IPS DF 19.7 (cell line): ENCODE data around the gene LHB.

Experiments used
- DNase-seq: peaks from one replicate; pipeline ENCODE4 v3.0.0-alpha.2; 2013; ENCODE audit warnings: low read depth, low spot score

LHB gene

GRCh38 chr19:49010453-49010852 lies 6.4 kb downstream of the LHB start:
- no peak for DNase-seq

GRCh38 chr19:49009828-49010227 lies 7.1 kb downstream of the LHB start:
- no peak for DNase-seq

GRCh38 chr19:49006905-49007304 lies 10.0 kb downstream of the LHB start:
- DNase-seq, result no peak

GRCh38 chr19:49004964-49005614 lies 11.8 kb downstream of the LHB start:
- DNase-seq, result no peak

- DNase-seq, result no peak
Measured at GRCh38 chr19:49004133-49004532, 12.8 kb downstream of the LHB start.

DNA sequence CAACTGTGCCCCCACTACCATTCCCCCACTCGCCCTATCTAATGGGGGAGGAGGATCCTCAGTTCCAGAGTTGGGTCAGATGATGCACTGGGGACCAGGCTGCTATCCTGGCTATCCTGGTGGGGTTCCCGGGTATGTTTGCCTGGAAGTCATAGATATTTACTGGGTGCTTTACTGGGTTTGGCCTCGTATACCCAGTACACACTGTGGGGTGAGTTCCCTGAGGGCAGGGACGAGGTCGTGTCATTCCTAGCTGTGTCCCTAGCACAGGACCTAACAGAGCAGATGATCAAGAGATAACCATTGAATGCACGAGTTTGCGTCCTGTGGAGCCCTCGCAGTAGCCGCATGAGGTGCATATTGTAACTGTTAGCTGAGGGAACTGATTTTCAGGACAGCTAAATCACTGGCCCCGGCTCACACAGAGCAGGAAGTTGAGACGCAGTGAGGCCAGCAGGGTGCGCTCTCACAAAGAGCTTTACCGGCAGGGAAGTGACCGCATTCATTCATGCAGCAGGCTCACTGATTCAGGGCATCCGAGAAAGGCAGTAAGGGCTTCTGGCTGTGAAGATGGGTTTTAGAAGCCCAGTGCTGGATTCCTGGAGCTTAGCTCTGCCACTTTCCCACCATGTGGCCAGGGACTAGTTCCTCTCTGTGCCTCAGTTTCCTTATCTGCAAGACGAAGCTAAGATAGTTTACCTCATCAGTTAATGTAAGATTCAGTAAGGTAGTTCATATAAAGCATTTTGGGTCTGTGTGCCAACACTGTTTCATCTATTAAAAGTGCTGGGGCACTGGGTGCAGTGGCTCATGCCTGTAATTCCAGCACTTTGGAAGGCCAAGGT lies 17.2 kb downstream of the LHB start:
- DNase-seq, result no peak

DNA sequence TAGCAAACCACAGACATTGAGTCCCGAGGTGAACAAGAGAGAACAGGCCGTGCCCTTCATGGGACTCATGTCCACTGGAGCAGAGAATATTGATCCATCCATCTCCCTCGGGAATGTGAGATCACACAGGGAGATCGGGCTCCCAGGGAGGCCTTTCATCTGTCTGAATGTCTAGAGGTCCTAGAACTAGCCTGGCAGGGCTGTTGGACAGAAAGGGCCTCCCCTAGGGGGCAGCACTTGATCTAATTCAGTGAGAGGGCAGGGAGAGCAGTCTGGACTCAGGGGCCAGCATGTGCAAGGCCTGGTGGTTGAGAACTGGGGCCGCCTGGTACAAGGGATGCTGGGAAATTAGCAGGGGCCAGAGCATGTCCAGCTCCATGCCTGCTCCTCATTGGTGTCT lies 18.9 kb downstream of the LHB start:
- DNase-seq, result no peak

DNA sequence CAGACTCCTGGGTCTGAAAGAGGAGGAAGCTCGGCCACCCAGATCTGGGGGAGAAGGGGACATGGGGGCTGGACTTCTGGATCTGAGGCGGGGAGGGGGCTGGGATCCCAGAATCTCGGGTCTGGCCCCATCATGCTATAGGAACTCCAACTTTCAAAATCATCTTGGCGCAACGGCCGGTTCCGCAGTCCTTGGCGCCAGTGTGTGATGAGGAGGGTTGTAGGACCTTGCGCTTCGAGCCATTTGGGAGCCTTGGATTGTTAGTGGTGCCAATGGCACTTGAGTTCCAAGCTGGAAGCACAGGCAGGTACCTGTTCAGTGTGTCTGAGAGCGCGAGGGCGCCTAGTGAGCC lies 22.9 kb downstream of the LHB start:
- no peak for DNase-seq

DNA sequence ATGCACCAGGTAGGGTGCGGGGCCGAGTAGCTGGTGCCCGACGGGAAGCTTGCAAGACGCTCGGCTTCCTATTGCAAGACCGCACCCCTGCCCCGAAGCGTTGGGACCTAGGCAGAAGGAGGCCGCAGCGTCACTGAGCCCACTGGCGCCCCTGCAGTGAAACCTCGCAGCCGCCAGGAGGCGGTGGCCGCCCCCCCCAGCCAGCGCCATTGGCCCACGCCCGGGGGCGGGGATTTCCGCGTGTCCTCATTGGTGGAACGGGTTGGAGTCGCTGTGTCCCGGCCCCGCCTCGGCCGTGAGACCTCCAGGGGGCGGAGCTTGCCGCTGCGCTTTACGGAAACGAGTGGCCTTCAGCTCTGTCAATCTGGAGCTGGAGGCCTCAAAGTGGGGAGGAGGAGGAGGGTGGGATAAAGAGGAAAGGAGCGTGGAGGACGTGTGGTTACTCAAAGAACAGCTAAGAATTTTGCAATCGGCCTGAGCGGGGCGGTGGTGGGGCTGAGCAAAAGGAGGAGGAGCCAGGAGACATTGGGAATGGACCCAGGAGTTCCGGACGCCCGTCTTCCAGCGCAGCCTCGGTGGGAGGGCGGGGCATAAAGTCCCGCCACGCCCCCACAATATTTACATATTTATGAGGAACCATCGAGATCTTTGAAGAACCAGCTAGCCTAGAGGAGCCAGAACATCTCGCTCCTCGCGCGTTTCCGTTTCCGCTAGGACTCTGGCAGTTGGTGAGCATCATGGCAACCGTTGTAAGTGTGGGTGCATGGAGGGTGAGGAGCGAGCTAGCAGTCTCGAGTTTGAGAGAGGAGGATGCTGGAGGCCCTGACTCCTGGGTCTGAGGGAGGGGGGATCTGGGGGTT lies 23.5 kb downstream of the LHB start, which contains the start of the genes GYS1 and RUVBL2:
TSS of gene GYS1 (minus strand) at position 135 of the 860 bp plus-strand sequence. CDS start 197 bp downstream, outside the sequence.
TSS of gene RUVBL2 (plus strand) at position 713 of the 860 bp plus-strand sequence. CDS start at position 738, 25 bp downstream.
- DNase-seq, result peak; percentile 92

GRCh38 chr19:48992581-48993174 lies 24.2 kb downstream of the LHB start:
- no peak for DNase-seq

- no peak for DNase-seq
Measured at GRCh38 chr19:48991873-48992580, 24.9 kb downstream of the LHB start.

DNA sequence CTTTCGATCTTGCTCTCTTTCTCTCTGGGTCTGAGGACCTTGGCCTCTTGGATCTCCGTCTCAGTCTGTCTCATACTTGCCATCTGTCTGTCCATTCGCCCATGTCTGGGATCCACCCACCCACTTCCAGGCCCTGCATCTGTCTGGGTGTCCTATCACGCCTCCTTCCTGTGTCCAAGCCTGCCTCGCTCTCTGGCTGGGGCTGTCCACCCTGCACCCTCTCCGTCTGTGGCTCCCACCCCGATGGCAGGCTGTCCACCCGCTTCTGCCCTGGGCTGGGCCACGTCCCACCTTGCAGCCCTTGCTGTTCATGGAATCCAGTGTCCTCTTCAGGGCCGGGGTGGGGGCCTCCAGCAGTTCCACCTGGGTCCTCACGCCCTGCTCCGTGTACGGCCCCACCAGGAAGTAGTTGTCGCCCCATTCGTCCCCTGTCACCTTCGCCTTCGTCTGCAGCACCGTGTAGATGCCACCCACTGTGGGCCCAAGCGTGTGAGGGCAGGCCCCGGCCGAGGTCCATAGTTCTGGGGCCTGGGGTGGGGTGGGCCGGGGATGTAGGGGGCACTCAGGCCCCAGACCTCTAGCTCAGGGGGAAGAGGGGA lies 25.8 kb downstream of the LHB start:
- DNase-seq, result no peak

DNA sequence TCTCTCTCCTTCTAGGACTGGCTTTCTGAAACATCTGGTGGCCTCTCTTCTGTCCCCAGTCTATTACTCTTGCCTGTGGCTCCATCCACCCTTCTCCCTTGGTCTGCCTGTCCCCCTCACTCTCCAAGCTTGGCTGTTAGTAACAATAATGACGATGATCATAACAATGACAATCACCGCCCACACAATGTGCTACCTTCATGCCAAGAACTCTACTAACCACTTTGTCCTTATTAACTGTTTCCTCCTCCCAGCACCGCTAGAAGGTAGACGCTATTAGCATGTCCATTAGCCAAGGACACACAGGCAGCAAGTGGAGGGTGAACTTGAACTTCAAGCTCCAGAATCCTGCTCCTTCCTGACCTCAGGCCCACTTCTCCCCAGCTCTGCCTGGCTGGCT lies 26.5 kb downstream of the LHB start:
- no peak for DNase-seq

DNA sequence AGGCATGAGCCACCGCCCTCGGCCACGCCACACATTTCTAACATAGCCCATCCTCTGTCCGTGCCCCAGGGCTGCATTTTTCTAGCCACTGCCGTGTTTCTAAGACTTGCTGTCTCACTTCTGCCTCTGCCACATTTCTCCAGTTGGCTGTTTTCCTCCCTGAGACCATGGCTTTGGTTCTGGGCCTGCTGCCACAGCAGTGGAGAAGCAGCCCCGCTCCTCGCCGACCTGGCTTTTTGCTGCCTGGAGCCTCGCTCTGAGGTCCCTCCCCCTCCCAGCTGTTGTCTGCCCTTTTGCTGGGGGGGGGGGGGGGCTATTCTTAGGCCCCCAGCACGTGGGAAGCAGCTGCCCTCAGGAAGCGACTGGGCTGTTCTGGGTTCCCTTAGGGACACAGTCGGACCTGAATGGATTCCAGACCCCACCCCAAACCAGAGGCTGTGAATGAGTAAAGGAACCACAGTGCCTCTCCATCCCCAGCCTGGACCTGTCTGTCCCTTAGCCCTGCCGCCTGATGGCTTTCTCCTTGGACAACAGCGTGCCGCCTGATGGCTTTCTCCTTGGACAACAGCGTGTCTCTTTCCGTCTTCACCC lies 27.1 kb downstream of the LHB start:
- no peak for DNase-seq

- DNase-seq, result no peak
Measured at GRCh38 chr19:48988860-48989259, 28.0 kb downstream of the LHB start.

GRCh38 chr19:48988286-48988685 lies 28.6 kb downstream of the LHB start:
- no peak for DNase-seq

- no peak for DNase-seq
Measured at GRCh38 chr19:48987323-48987722, 29.6 kb downstream of the LHB start.

- DNase-seq, result no peak
Measured at GRCh38 chr19:48986211-48986610, 30.7 kb downstream of the LHB start.

GRCh38 chr19:48985711-48986110 lies 31.2 kb downstream of the LHB start:
- DNase-seq, result no peak

GRCh38 chr19:48982280-48982679 lies 34.6 kb downstream of the LHB start:
- DNase-seq, result no peak
